Pancreas (tissue), 10 donors: ENCODE measurements around the gene ZNF287. TPM values are rescaled to one million over a fixed set of nuclear protein-coding genes. Genes with fewer than 3 reads are reported as not detected.

Experiments used
- ATAC-seq, 4 donors: fragments of 200-7000 bp; cut with Tn5 transposase; one replicate each; pipeline versions ENCODE4 v1.8.0 to v1.9.1; 2020; ENCODE audit warnings: mild to moderate bottlenecking in 4 of 4, moderate library complexity in 4 of 4
- DNase-seq, 6 donors: peaks; one replicate each; pipeline ENCODE4 v3.0.0-alpha.2; 2020
- FAIRE-seq: peaks from 2 replicates; lab custom pipeline; 2012; peaks lifted over from hg19 to GRCh38; lab: Jason Lieb, UNC
- H3K27ac ChIP-seq, 4 donors: fragments of 200-600 bp; sonication (generic); 1 replicate in 3 of 4; 2 replicates in 1 of 4; pipeline versions ENCODE4 v1.5.0 to v1.8.0; 2020
- H3K27me3 ChIP-seq, 4 donors: fragments of 200-600 bp; one replicate each; pipeline ENCODE4 v1.8.0; 2021
- H3K36me3 ChIP-seq, 3 donors: fragments of 200-600 bp; sonication (generic) in 1 of 3; one replicate each; pipeline versions ENCODE4 v1.5.0 to v1.8.0; 2020 to 2021
- H3K4me1 ChIP-seq, 3 donors: fragments of 200-600 bp; one replicate each; pipeline ENCODE4 v1.8.0; 2021
- H3K4me3 ChIP-seq, 4 donors: fragments of 200-600 bp; sonication (generic) in 2 of 4; one replicate each; pipeline versions ENCODE4 v1.5.0 to v1.8.0; 2020 to 2021
- H3K9me3 ChIP-seq, 4 donors: fragments of 200-600 bp; one replicate each; pipeline ENCODE4 v1.8.0; 2021
- WGBS, 2 donors: extraction: QIAGEN DNeasy Blood & Tissue Kit; methylation state at CpG; one replicate each; pipeline ENCODE4 v1.1.7; 2013; 5-methylcytosine and 5-hydroxymethylcytosine counted together
- intact Hi-C, 3 donors: fragments of 100-400 bp; cut with DNase I; formaldehyde crosslinking; loops; one replicate each; pipeline versions ENCODE4 v1.11.1 to v1.14.2; 2022
- polyA plus RNA-seq, 2 donors: library from polyadenylated mRNA; stranded (reverse); fragments of 200-250 nt; gene quantifications; one replicate each; pipeline ENCODE4 v1.2.3, GENCODE V29; 2013
- total RNA-seq, 6 donors: library from RNA; stranded (reverse); fragmentation: NEBNext Ultra II Directional in 4 of 6; extraction: Animal tissue kit (Norgen Biotek cat#: 25700) in 4 of 6; gene quantifications; one replicate each; pipeline versions ENCODE4 v1.2.1 to v1.2.4, GENCODE V29; 2021 to 2023
- TF ChIP-seq, protein P1 (sequence below), 4 donors: fragments of 200-600 bp; sonication (generic) in 3 of 4; IDR thresholded peaks; one replicate each; pipeline versions ENCODE4 v1.5.0 to v1.8.0; 2021; ENCODE audit warnings: antibody characterized with exemption in 4 of 4
- donor health status: healthy with polysubstance abuse.
- donor health status: DM: no; HTN: no; CAD: no; lungs with moderate emphysema.
- donor health status: DM: no; HTN: no; CAD: no.
- donor health status: control.
- donor health status: control.
- donor health status: Bipolar disorder and iron deficiency.
- donor health status: DM: yes; HTN: yes; CAD: no.
- donor health status: DM: no; HTN: no; CAD: no.
- donor health status: DM: no; HTN: no; CAD: no.
- donor health status: DM: yes; HTN: yes; CAD: no.

Gene ZNF287
- total and polyA plus RNA-seq, 8 donors = 1.8 to 4.8 (median 2.8) TPM

DNA sequence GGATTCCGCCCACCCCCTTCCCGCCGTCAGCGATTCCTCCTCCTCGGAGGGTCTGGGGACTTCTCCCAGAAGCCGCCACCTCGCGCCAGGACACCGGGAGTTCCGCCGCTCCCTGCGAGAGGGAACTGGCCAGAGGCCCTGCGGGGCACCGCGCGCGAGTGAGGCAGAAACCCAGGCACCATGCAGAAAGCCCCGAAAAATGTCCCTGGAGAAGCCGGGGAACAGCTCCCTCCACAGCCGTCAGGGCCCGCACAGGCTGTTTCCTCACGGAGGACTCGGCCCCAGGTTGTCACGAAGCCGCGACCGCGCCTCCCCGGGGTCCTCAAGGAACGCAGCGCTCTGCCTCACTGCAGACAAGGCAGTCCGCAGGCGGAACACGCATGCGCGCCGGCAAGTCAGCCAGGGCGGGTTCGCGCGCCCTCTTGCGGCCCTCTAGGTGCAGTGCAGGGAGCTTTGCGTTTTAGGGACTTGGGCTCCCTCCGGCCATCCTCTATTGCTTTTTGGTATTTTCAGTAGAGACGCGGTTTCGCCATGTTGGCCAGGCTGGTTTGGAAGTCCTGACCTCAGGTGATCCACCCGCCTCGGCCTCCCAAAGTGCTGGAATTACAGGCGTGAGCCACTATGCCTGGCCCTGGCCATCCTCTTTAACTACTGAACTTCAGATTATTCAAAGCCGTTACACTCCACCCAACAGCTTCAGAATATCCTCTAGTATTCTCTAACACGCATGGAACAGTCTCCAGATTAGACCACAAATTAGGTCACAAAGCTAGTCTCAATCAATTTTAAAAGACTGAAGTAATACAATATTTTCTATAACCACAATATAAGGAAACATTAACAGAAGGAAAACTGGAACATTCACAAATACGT, 20.3 kb upstream of the ZNF287 start:
- Histone ChIP-seq H3K4me3 (peak overlapping the region; percentile 24 to 67 (median 56)), H3K36me3 (no peaks in the 10 kb centered on the region), H3K4me1 (no peaks in the 10 kb centered on the region), H3K9me3 (no peaks in the 10 kb centered on the region), H3K27ac (peak overlapping the region in 3 of 4 donors; percentile 20 to 56 (median 26)), H3K27me3 (no peaks in the 10 kb centered on the region)
- DNase-seq (peak; percentile 80 to 97 (median 92)), ATAC-seq (peak; percentile 88 to 99 (median 96)), FAIRE-seq (no peak)
- intact Hi-C loops = no loop called here
- 4 to 5% methylated on average over 53 of the region's 53 CpGs for WGBS, 2 donors
- TF ChIP-seq, protein P1, sequence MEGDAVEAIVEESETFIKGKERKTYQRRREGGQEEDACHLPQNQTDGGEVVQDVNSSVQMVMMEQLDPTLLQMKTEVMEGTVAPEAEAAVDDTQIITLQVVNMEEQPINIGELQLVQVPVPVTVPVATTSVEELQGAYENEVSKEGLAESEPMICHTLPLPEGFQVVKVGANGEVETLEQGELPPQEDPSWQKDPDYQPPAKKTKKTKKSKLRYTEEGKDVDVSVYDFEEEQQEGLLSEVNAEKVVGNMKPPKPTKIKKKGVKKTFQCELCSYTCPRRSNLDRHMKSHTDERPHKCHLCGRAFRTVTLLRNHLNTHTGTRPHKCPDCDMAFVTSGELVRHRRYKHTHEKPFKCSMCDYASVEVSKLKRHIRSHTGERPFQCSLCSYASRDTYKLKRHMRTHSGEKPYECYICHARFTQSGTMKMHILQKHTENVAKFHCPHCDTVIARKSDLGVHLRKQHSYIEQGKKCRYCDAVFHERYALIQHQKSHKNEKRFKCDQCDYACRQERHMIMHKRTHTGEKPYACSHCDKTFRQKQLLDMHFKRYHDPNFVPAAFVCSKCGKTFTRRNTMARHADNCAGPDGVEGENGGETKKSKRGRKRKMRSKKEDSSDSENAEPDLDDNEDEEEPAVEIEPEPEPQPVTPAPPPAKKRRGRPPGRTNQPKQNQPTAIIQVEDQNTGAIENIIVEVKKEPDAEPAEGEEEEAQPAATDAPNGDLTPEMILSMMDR (IDR thresholded peaks at IDR 0.05) = peak; percentile 98 to 100 (median 99)

DNA sequence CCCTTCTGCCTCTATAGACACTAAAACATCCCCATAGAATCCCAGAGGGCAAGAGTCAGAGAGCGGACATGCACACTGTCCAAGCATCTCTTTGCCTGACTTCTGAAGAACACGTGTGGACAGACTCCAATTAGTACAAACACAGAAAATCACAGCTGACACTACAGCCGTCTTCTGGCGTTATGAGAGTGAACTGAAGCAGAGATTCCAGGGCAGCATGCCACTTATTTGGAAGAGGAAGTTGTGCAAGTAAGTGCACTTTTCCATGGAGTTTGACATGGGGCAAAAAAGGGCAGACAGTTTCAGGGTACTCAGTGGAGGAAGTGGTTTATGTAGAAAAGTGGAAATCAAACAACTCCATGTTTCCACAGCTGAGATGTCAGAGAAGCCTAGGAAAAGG, 16.8 kb upstream of the ZNF287 start:
- intact Hi-C loops = no loop called here
- Histone ChIP-seq H3K4me3 (no peak overlapping the region), H3K9me3 (no peaks in the 10 kb centered on the region), H3K36me3 (no peaks in the 10 kb centered on the region), H3K27me3 (no peaks in the 10 kb centered on the region), H3K4me1 (no peaks in the 10 kb centered on the region), H3K27ac (no peak overlapping the region)
- FAIRE-seq (no peak), ATAC-seq (no peak), DNase-seq (no peak)
- TF ChIP-seq, protein P1 (IDR thresholded peaks at IDR 0.05) = no peak
- WGBS, 2 donors = 39 to 42% methylated on average over 4 of the region's 4 CpGs

DNA sequence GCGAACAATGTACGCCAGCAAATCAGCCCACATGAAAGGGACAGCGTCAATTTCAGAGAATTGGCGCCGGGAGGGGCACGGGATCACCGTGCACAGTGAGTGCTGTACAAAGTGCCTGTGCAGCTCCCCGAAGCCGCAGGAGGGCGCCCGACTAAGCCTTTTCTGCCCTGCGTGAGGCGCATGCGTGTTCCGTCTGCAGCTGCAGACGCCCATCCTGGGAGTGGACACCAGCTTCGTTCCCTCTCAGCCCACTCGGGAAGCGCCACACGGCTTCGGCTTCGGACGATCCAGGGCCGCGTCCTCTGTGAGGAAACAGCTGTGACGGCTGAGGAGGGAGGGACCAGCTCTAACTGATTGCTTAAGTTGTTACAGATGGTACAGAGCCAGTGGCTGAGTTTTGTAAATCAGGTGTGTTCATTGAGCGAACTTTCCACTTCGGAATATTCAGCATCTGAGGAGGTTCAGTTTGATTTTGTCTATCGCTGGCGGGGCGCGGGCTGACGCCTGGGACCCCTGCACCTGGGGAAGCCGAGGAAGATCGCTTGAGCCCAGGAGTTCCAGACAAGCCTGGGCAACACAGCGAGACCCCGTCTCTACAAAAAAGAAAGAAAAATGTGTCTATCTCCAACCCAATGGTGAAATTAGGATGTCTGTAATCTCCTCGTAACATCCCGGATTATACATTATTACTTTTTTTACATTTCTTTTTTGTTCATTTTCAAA, 15.4 kb upstream of the ZNF287 start:
- no peaks in the 10 kb centered on the region for H3K36me3 ChIP-seq
- DNase-seq (peak; percentile 86 to 98 (median 92)), ATAC-seq (peak; percentile 95 to 99 (median 98)), FAIRE-seq (peak; percentile 17)
- H3K4me1 ChIP-seq = no peaks in the 10 kb centered on the region
- WGBS, 2 donors = 8 to 10% methylated on average over 39 of the region's 39 CpGs
- TF ChIP-seq, protein P1 (IDR thresholded peaks at IDR 0.05) = peak; percentile 86 to 93 (median 88)
- H3K4me3 ChIP-seq = peak overlapping the region; percentile 11 to 39 (median 29)
- H3K9me3 ChIP-seq = no peaks in the 10 kb centered on the region
- H3K27ac ChIP-seq = no peak overlapping the region
- intact Hi-C loops = no loop called here
- no peaks in the 10 kb centered on the region for H3K27me3 ChIP-seq

DNA sequence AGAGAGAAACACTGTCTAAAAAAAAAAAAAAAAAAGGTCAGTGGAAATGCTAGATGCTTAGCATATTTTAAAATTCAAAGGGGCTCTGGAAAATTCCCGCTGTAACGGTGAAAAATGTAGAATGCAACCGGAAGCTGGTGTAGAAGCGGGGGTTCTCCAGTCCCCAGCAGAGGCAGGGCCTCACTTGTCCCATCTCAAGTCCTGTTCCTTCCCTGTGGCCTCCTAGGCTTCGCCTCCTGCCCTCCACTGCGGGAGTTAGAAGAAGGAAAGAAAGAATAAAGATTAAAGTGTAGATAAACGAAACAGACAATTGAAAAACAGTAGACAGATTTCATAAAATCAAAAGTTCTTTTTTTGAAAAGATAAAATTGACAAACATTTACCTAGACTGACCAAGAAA, 14.8 kb upstream of the ZNF287 start:
- Histone ChIP-seq H3K4me3 (no peak overlapping the region), H3K27me3 (no peaks in the 10 kb centered on the region), H3K4me1 (no peaks in the 10 kb centered on the region), H3K36me3 (no peaks in the 10 kb centered on the region), H3K27ac (no peak overlapping the region), H3K9me3 (no peaks in the 10 kb centered on the region)
- 33 to 36% methylated on average over 7 of the region's 7 CpGs for WGBS, 2 donors
- ATAC-seq (no peak), FAIRE-seq (no peak), DNase-seq (no peak)
- TF ChIP-seq, protein P1 (IDR thresholded peaks at IDR 0.05) = no peak
- intact Hi-C loops = no loop called here
